Motor neuron (in vitro differentiated cells): ENCODE measurements around the gene TBCCD1. TPM values are rescaled to one million over a fixed set of nuclear protein-coding genes. Genes with fewer than 3 reads are reported as not detected.

Source experiments
- ATAC-seq, 8 experiments: fragments of 200-7000 bp; cut with Tn5 transposase; replicated peaks in 6 of 8; 2 replicates each; pipeline ENCODE4 v1.8.0; 2021; ENCODE audit warnings: mild to moderate bottlenecking in 8 of 8, moderate library complexity in 8 of 8
- H3K27ac ChIP-seq, 2 donors: fragments of 250-450 bp; sonication (Bioruptor Pico); 2 replicates each; pipeline ENCODE4 v1.9.0; 2021; ENCODE audit warnings: antibody characterized with exemption in 2 of 2, mild to moderate bottlenecking in 2 of 2, moderate library complexity in 1 of 2
- H3K4me1 ChIP-seq, 2 donors: fragments of 250-450 bp; sonication (Bioruptor Pico); replicated peaks in 1 of 2; 2 replicates each; pipeline ENCODE4 v1.6.1; 2021; ENCODE audit warnings: antibody characterized with exemption in 2 of 2, mild to moderate bottlenecking in 2 of 2, moderate library complexity in 1 of 2
- H3K4me3 ChIP-seq, 5 donors: fragments of 250-450 bp; sonication (Bioruptor Pico); 2 replicates each; pipeline ENCODE4 v1.9.0; 2021; ENCODE audit warnings: antibody characterized with exemption in 5 of 5, mild to moderate bottlenecking in 5 of 5, moderate library complexity in 4 of 5
- WGBS, 10 experiments: fragments of 450-650 bp; shearing (Covaris generic); methylation state at CpG; one replicate each; pipeline ENCODE4 v1.0.0; 2022; 5-methylcytosine and 5-hydroxymethylcytosine counted together
- in situ Hi-C, 9 experiments: fragments of 400-800 bp; cut with MboI; loops; one replicate each; pipeline ENCODE4 v1.15.0; 2021; ENCODE audit warnings: low sequenced_read_pairs in 9 of 9, low pct_unique_long_range_greater_than_20kb in 2 of 9; ENCODE audit not compliant: unreplicated experiment in 9 of 9
- total RNA-seq, 8 experiments: library from RNA; unstranded; fragments of 300-600 nt; gene quantifications; 2 replicates each; pipeline versions ENCODE4 v1.2.3 to v1.2.4, GENCODE V29; 2022

The TBCCD1 gene
- total RNA-seq, 8 experiments from 2014 or later, result 8.4 to 16.6 (median 12.6) TPM

GRCh38 chr3:186523434-186523833 is 43.7 kb downstream of the TBCCD1 start:
- H3K27ac ChIP-seq, result no peak overlapping the region
- in situ Hi-C loops, result loop anchor here in 1 of 9 experiments (25.0 kb wide), 1 partner anchor 236 kb away; no protein-coding TSS in a partner anchor
- peaks cover 8 to 9% of the 10 kb centered on the region in 2 donors for H3K4me1 ChIP-seq
- H3K4me3 ChIP-seq, result no peak overlapping the region
- ATAC-seq, result no peak
- 0 to 40% (median 17%) methylated on average over 1 to 2 of the region's 2 CpGs; no CpG with 5 or more reads in 2 of the 10 experiments for WGBS, 10 experiments

- in situ Hi-C loops, result loop anchor here in 1 of 9 experiments (25.0 kb wide), 1 partner anchor 236 kb away; no protein-coding TSS in a partner anchor
- H3K27ac ChIP-seq, result no peak overlapping the region
- H3K4me1 ChIP-seq, result peaks cover 9 to 13% of the 10 kb centered on the region in 2 donors
- H3K4me3 ChIP-seq, result no peak overlapping the region
- no peak for ATAC-seq
- 0 to 90% (median 76%) methylated on average over 1 to 6 of the region's 6 CpGs; no CpG with 5 or more reads in 5 of the 10 experiments for WGBS, 10 experiments
These were observed 44.1 kb downstream of the TBCCD1 start for GRCh38 chr3:186523022-186523421.

- 17 to 89% (median 78%) methylated on average over 1 to 9 of the region's 10 CpGs; no CpG with 5 or more reads in 1 of the 10 experiments for WGBS, 10 experiments
- Histone ChIP-seq H3K27ac (no peak overlapping the region), H3K4me3 (no peak overlapping the region), H3K4me1 (peaks cover 9 to 18% of the 10 kb centered on the region in 2 donors)
- in situ Hi-C loops, result loop anchor here in 1 of 9 experiments (25.0 kb wide), 1 partner anchor 234 kb away; no protein-coding TSS in a partner anchor
- ATAC-seq, result peak in 7 of 8 experiments; percentile 16 to 76 (median 51)
These were observed 45.9 kb downstream of the TBCCD1 start for GRCh38 chr3:186520957-186521842.

GRCh38 chr3:186520431-186520830 is 46.7 kb downstream of the TBCCD1 start:
- Histone ChIP-seq H3K4me1 (peaks cover 9 to 18% of the 10 kb centered on the region in 2 donors), H3K27ac (no peak overlapping the region), H3K4me3 (no peak overlapping the region)
- WGBS, 10 experiments, result 0 to 100% (median 60%) methylated on average over 1 to 5 of the region's 5 CpGs; no CpG with 5 or more reads in 1 of the 10 experiments
- in situ Hi-C loops, result loop anchor here in 1 of 9 experiments (25.0 kb wide), 1 partner anchor 233 kb away; no protein-coding TSS in a partner anchor
- peak in 2 of 8 experiments; percentile 14 to 36 for ATAC-seq

GRCh38 chr3:186519021-186519658 is 48.0 kb downstream of the TBCCD1 start:
- Histone ChIP-seq H3K4me1 (peaks cover 9 to 18% of the 10 kb centered on the region in 2 donors), H3K4me3 (no peak overlapping the region), H3K27ac (no peak overlapping the region)
- ATAC-seq, result no peak
- 17 to 100% (median 82%) methylated on average over 1 to 4 of the region's 6 CpGs; no CpG with 5 or more reads in 3 of the 10 experiments for WGBS, 10 experiments
- in situ Hi-C loops, result loop anchor here in 1 of 9 experiments (25.0 kb wide), 1 partner anchor 232 kb away; no protein-coding TSS in a partner anchor

GRCh38 chr3:186517218-186517617 is 49.9 kb downstream of the TBCCD1 start:
- Histone ChIP-seq H3K4me3 (no peak overlapping the region), H3K27ac (no peak overlapping the region), H3K4me1 (peaks cover 8 to 14% of the 10 kb centered on the region in 2 donors)
- in situ Hi-C loops, result loop anchor here in 1 of 9 experiments (25.0 kb wide), 1 partner anchor 230 kb away; no protein-coding TSS in a partner anchor
- no peak for ATAC-seq
- WGBS, 10 experiments, result 48 to 100% (median 87%) methylated on average over 2 to 4 of the region's 4 CpGs; no CpG with 5 or more reads in 4 of the 10 experiments

- H3K4me1 ChIP-seq, result peaks cover 11 to 14% of the 10 kb centered on the region in 2 donors
- no peak overlapping the region for H3K27ac ChIP-seq
- no peak overlapping the region for H3K4me3 ChIP-seq
- no peak for ATAC-seq
- in situ Hi-C loops, result loop anchor here in 1 of 9 experiments (25.0 kb wide), 1 partner anchor 229 kb away; no protein-coding TSS in a partner anchor
- WGBS, 10 experiments, result 92 to 100% (median 100%) methylated on average over 1 to 2 of the region's 2 CpGs; no CpG with 5 or more reads in 6 of the 10 experiments
These were observed 50.5 kb downstream of the TBCCD1 start for GRCh38 chr3:186516646-186517045.

- no peak overlapping the region for H3K27ac ChIP-seq
- peaks cover 18 to 20% of the 10 kb centered on the region in 2 donors for H3K4me1 ChIP-seq
- in situ Hi-C loops, result loop anchor here in 1 of 9 experiments (25.0 kb wide), 1 partner anchor 228 kb away; no protein-coding TSS in a partner anchor
- WGBS, 10 experiments, result 0 to 100% (median 87%) methylated on average over 1 to 4 of the region's 4 CpGs; no CpG with 5 or more reads in 2 of the 10 experiments
- ATAC-seq, result no peak
- no peak overlapping the region for H3K4me3 ChIP-seq
These were observed 52.0 kb downstream of the TBCCD1 start for GRCh38 chr3:186515125-186515524.

- ATAC-seq, result peak in 2 of 8 experiments; percentile 32 to 54
- H3K27ac ChIP-seq, result no peak overlapping the region
- no peak overlapping the region for H3K4me3 ChIP-seq
- H3K4me1 ChIP-seq, result peaks cover 25 to 27% of the 10 kb centered on the region in 2 donors
- WGBS, 10 experiments, result 44 to 100% (median 68%) methylated on average over 1 to 3 of the region's 3 CpGs; no CpG with 5 or more reads in 1 of the 10 experiments
- in situ Hi-C loops, result loop anchor here in 1 of 9 experiments (25.0 kb wide), 1 partner anchor 227 kb away; no protein-coding TSS in a partner anchor
These were observed 52.7 kb downstream of the TBCCD1 start for GRCh38 chr3:186514296-186515002.

GRCh38 chr3:186513386-186513785 is 53.8 kb downstream of the TBCCD1 start:
- in situ Hi-C loops, result loop anchor here in 1 of 9 experiments (25.0 kb wide), 1 partner anchor 226 kb away; no protein-coding TSS in a partner anchor
- WGBS, 10 experiments, result 19 to 100% (median 80%) methylated on average over 2 to 5 of the region's 5 CpGs; no CpG with 5 or more reads in 1 of the 10 experiments
- Histone ChIP-seq H3K4me3 (no peak overlapping the region), H3K4me1 (peaks cover 29% of the 10 kb centered on the region in 2 donors), H3K27ac (no peak overlapping the region)
- ATAC-seq, result no peak

GRCh38 chr3:186512570-186513302 is 54.4 kb downstream of the TBCCD1 start:
- Histone ChIP-seq H3K27ac (no peak overlapping the region), H3K4me3 (no peak overlapping the region), H3K4me1 (peaks cover 23 to 29% of the 10 kb centered on the region in 2 donors)
- ATAC-seq, result peak in 5 of 8 experiments; percentile 10 to 25 (median 18)
- WGBS, 10 experiments, result 0 to 33% (median 15%) methylated on average over 2 to 6 of the region's 9 CpGs; no CpG with 5 or more reads in 1 of the 10 experiments
- in situ Hi-C loops, result loop anchor here in 1 of 9 experiments (25.0 kb wide), 1 partner anchor 225 kb away; no protein-coding TSS in a partner anchor
